ENCODE data around the gene DKKL1. TPM values are rescaled to one million over a fixed set of nuclear protein-coding genes. Genes with fewer than 3 reads are reported as not detected.

DKKL1 gene
- total and polyA plus RNA-seq, 2 of the 4 experiments (the other 2 are of a cell fraction): 0.67 TPM; not detected in 1

GRCh38 chr19:49378512-49378911 is 14.8 kb downstream of the DKKL1 start:
- H3K27me3 ChIP-seq (ENCODE audit: control insufficient read depth, insufficient read depth, low read length): peaks cover 23% of the 10 kb centered on the region
- ATAC-seq (ENCODE audit: low read depth) (no peak), DNase-seq (no peak)
- H2AK5ac ChIP-seq (ENCODE audit: low read depth, low read length): no peak overlapping the region
- H2BK15ac ChIP-seq (ENCODE audit: low read depth, low read length): no peak overlapping the region
- H3K56ac ChIP-seq (ENCODE audit: extremely low read depth, insufficient read depth, low read length): no peak overlapping the region
- H3K4me3 ChIP-seq (ENCODE audit: insufficient read depth, low read depth, low read length): no peak overlapping the region
- H2AFZ ChIP-seq (replicated peaks; ENCODE audit: low read length, poor library complexity): no peak overlapping the region
- POLR2A ChIA-PET (ENCODE audit: unreplicated experiment): no interaction called here
- no peak overlapping the region for H2BK5ac ChIP-seq (ENCODE audit: low read depth, low read length, poor library complexity, severe bottlenecking)
- no peak overlapping the region for H4K91ac ChIP-seq (ENCODE audit: insufficient read depth, low read depth, low read length)
- H4K8ac ChIP-seq (ENCODE audit: low read depth in 2 of 2, low read length in 2 of 2): no peak overlapping the region
- TF ChIP-seq, protein P1, sequence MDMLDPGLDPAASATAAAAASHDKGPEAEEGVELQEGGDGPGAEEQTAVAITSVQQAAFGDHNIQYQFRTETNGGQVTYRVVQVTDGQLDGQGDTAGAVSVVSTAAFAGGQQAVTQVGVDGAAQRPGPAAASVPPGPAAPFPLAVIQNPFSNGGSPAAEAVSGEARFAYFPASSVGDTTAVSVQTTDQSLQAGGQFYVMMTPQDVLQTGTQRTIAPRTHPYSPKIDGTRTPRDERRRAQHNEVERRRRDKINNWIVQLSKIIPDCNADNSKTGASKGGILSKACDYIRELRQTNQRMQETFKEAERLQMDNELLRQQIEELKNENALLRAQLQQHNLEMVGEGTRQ (IDR thresholded peaks at IDR 0.05; ENCODE audit: low read depth, low read length): no peak
- TF ChIP-seq, protein P2, sequence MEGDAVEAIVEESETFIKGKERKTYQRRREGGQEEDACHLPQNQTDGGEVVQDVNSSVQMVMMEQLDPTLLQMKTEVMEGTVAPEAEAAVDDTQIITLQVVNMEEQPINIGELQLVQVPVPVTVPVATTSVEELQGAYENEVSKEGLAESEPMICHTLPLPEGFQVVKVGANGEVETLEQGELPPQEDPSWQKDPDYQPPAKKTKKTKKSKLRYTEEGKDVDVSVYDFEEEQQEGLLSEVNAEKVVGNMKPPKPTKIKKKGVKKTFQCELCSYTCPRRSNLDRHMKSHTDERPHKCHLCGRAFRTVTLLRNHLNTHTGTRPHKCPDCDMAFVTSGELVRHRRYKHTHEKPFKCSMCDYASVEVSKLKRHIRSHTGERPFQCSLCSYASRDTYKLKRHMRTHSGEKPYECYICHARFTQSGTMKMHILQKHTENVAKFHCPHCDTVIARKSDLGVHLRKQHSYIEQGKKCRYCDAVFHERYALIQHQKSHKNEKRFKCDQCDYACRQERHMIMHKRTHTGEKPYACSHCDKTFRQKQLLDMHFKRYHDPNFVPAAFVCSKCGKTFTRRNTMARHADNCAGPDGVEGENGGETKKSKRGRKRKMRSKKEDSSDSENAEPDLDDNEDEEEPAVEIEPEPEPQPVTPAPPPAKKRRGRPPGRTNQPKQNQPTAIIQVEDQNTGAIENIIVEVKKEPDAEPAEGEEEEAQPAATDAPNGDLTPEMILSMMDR (conservative IDR thresholded peaks at IDR 0.05; ENCODE audit: low read depth, low read length): no peak
- TF ChIP-seq, protein P3, sequence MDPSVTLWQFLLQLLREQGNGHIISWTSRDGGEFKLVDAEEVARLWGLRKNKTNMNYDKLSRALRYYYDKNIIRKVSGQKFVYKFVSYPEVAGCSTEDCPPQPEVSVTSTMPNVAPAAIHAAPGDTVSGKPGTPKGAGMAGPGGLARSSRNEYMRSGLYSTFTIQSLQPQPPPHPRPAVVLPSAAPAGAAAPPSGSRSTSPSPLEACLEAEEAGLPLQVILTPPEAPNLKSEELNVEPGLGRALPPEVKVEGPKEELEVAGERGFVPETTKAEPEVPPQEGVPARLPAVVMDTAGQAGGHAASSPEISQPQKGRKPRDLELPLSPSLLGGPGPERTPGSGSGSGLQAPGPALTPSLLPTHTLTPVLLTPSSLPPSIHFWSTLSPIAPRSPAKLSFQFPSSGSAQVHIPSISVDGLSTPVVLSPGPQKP (IDR thresholded peaks at IDR 0.05; ENCODE audit: borderline replicate concordance, low read depth, low read length): no peak
- TF ChIP-seq CHD1 (IDR thresholded peaks at IDR 0.05; ENCODE audit: low read depth, low read length) (no peak), RCOR1 (IDR thresholded peaks at IDR 0.05; ENCODE audit: insufficient replicate concordance, low read length) (no peak), FOS (IDR thresholded peaks at IDR 0.05; ENCODE audit: low read depth, low read length) (no peak), SMC3 (IDR thresholded peaks at IDR 0.05; ENCODE audit: low read depth, low read length) (no peak)
- H3K9me1 ChIP-seq (ENCODE audit: insufficient read depth, low read length): no peaks in the 10 kb centered on the region
- H3K4me1 ChIP-seq (ENCODE audit: control insufficient read depth, insufficient read depth, low read length): no peaks in the 10 kb centered on the region
- no peak overlapping the region for H3K23ac ChIP-seq (ENCODE audit: low read depth, low read length)
- no peak overlapping the region for H3K14ac ChIP-seq (replicated peaks; ENCODE audit: low read depth, low read length)
- no peak overlapping the region for H3K27ac ChIP-seq (ENCODE audit: insufficient read depth, low read length)
- H4K5ac ChIP-seq (ENCODE audit: low read depth, low read length): no peak overlapping the region
- H3K9me3 ChIP-seq (ENCODE audit: control insufficient read depth, insufficient read depth, low read length): peaks cover 6% of the 10 kb centered on the region
- H3K18ac ChIP-seq (ENCODE audit: low read depth, low read length): no peak overlapping the region
- dilution Hi-C loops (cut with HindIII; ENCODE audit: low sequenced_read_pairs, unreplicated experiment): no loop called here
- H3K36me3 ChIP-seq (ENCODE audit: control insufficient read depth, insufficient read depth, low read length): no peaks in the 10 kb centered on the region
- CTCF ChIA-PET: no interaction called here
- H4K20me1 ChIP-seq (ENCODE audit: insufficient read depth, low read length): no peaks in the 10 kb centered on the region
- H3K4ac ChIP-seq (ENCODE audit: low read depth, low read length): no peak overlapping the region
- in situ Hi-C loops (cut with MboI; ENCODE audit: low sequenced_read_pairs): no loop called here
- no TSS peak for BruUV-seq (replicated peaks)
- H3K9ac ChIP-seq (ENCODE audit: low read depth, low read length): no peak overlapping the region
- H2BK20ac ChIP-seq (ENCODE audit: low read depth, low read length): no peak overlapping the region
- intact Hi-C loops (cut with micrococcal nuclease): no loop called here
- no peak overlapping the region for H3K4me2 ChIP-seq (ENCODE audit: low read depth, low read length)
- H2AK9ac ChIP-seq (replicated peaks; ENCODE audit: low read depth, low read length, poor library complexity): no peak overlapping the region
- no peaks in the 10 kb centered on the region for H3K79me1 ChIP-seq (ENCODE audit: low read depth in 1 of 2, low read length in 2 of 2)
- H2BK120ac ChIP-seq (ENCODE audit: low read depth, low read length): no peak overlapping the region
- no CpG with 5 or more reads among the region's 3 CpGs for WGBS, 2 experiments (ENCODE audit: extremely low coverage in 2 of 2, insufficient read length in 1 of 2)
